Bronchial epithelial cell (primary cell): ENCODE data around the gene SRSF11. TPM values are rescaled to one million over a fixed set of nuclear protein-coding genes. Genes with fewer than 3 reads are reported as not detected.

ENCODE experiments used
- DNase-seq: peaks from one replicate; pipeline ENCODE4 v3.0.0-alpha.2; 2010; ENCODE audit warnings: low read depth
- FAIRE-seq: peaks from 2 replicates; lab custom pipeline; 2011; peaks lifted over from hg19 to GRCh38; lab: Jason Lieb, UNC
- H3K27me3 ChIP-seq: 2 replicates; pipeline ENCODE4 v1.5.1; 2011; ENCODE audit warnings: low read length; ENCODE audit not compliant: control insufficient read depth, insufficient read depth
- H3K36me3 ChIP-seq: 2 replicates; pipeline ENCODE4 v1.5.1; 2011; ENCODE audit warnings: low read length; ENCODE audit not compliant: control insufficient read depth, insufficient read depth
- H3K4me3 ChIP-seq: 2 replicates; pipeline ENCODE4 v1.5.1; 2011; ENCODE audit warnings: mild to moderate bottlenecking, low read depth, low read length, control low read depth
- CTCF ChIP-seq: IDR thresholded peaks from 2 replicates; pipeline ENCODE4 v1.5.1; 2011; ENCODE audit warnings: mild to moderate bottlenecking, moderate library complexity, low read length, control low read depth, inconsistent platforms; ENCODE audit not compliant: insufficient read depth, severe bottlenecking
- total RNA-seq: library from RNA; depleted of rRNA; stranded (reverse); fragments of >200 nt; gene quantifications from 2 replicates; pipeline ENCODE4 v1.2.1, GENCODE V29; 2014

SRSF11 gene
- total RNA-seq, 1 donor from 2014 or later = 62.9 TPM

GRCh38 chr1:70293186-70293843 lies 72.1 kb downstream of the SRSF11 start:
- H3K4me3 ChIP-seq = no peak overlapping the region
- no peaks in the 10 kb centered on the region for H3K27me3 ChIP-seq
- TF ChIP-seq CTCF = no peak
- FAIRE-seq = no peak
- DNase-seq = no peak
- no peaks in the 10 kb centered on the region for H3K36me3 ChIP-seq

- Histone ChIP-seq H3K36me3 (no peaks in the 10 kb centered on the region), H3K4me3 (no peak overlapping the region), H3K27me3 (no peaks in the 10 kb centered on the region)
- FAIRE-seq (no peak), DNase-seq (no peak)
- no peak for TF ChIP-seq CTCF
Measured at GRCh38 chr1:70295749-70296148, 74.6 kb downstream of the SRSF11 start.

GRCh38 chr1:70299472-70299871 lies 78.3 kb downstream of the SRSF11 start:
- H3K36me3 ChIP-seq = no peaks in the 10 kb centered on the region

More at GRCh38 chr1:70299472-70299871, 78.3 kb downstream of the SRSF11 start:
- no peaks in the 10 kb centered on the region for H3K27me3 ChIP-seq
- TF ChIP-seq CTCF = no peak
- no peak for FAIRE-seq
- no peak for DNase-seq
- H3K4me3 ChIP-seq = no peak overlapping the region

Other genes starting within 250 kb of the SRSF11 start
- 14.7 and 15.3 TPM in 2 replicates for gene LRRC40, start 15.8 kb upstream of the SRSF11 start, total RNA-seq
- 16.1 and 25.1 TPM in 2 replicates for gene ANKRD13C, start 133.3 kb downstream of the SRSF11 start, total RNA-seq
- 11.6 and 14.2 TPM in 2 replicates for gene CTH, start 189.9 kb downstream of the SRSF11 start, total RNA-seq